Measurements from ENCODE around the gene PLET1.
A peak's percentile ranks its signal among the peaks of the same experiment; 100 is the strongest.

Gene PLET1

DNA sequence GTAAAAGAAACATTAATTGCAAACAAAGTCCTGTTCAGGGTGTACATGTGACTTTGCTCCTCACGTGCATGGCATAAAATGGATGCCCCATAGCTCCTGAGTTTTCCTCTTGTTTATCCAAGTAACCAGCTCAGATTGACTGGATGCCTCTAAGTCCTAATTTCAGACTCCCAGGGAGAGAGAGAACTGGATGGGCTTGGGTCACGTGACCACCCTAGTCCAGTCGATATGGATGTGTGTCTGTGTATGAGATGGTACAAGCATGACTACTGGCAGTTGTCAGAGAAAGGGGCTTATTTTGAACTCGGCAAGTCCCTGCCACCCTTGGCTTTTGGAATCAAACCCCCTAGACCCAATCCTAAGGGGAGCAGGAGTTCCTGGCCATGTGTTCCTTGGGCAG, 35.4 kb upstream of the PLET1 start:
- Histone ChIP-seq H3K9me3 (ENCODE audit: control insufficient read depth, insufficient read depth, low read depth, low read length) (no peaks in the 10 kb centered on the region), H3K36me3 (ENCODE audit: control insufficient read depth, insufficient read depth, low read length) (no peaks in the 10 kb centered on the region), H3K9ac (ENCODE audit: low read length) (no peak overlapping the region), H3K27ac (ENCODE audit: low read depth, low read length) (no peak overlapping the region), H3K27me3 (ENCODE audit: control insufficient read depth, insufficient read depth, low read length) (peaks cover 9% of the 10 kb centered on the region), H3K4me1 (ENCODE audit: control insufficient read depth, insufficient read depth, low read length) (peaks cover 18% of the 10 kb centered on the region), H3K4me3 (ENCODE audit: low read depth, low read length) (no peak overlapping the region)

DNA sequence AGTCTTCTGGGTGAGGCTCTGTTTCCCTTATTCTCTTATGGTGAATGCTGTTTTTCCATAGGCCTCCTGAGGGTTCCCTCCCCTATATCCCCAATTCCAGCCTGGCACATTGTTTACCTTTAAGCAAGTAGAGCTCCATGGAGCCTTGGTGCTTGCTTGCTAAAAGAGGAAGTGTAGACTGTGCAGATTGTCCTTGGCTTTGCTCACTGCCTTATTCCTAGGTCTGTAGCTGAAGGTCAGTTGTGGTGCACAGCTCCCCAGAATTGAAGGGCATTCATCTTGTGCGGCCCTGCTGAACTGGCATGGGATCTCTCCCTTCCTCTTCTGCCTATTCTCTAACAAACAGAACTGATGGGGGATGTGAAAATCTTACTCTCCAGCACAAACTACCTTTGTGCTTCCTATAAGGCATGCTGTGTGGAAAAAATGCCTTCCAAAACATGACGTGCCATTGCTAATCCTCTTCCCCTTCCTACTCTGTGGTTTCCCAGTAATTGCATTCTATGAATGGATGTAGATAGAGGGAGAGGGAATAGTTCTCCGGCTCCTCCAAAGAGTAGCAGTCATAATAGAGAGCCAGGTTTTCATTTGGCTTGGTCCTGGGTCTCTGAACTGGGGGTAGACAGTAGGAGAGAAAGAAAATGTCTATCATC, 34.2 kb upstream of the PLET1 start:
- Histone ChIP-seq H3K4me1 (ENCODE audit: control insufficient read depth, insufficient read depth, low read length) (peaks cover 15% of the 10 kb centered on the region), H3K9me3 (ENCODE audit: control insufficient read depth, insufficient read depth, low read depth, low read length) (no peaks in the 10 kb centered on the region), H3K27me3 (ENCODE audit: control insufficient read depth, insufficient read depth, low read length) (peaks cover 17% of the 10 kb centered on the region), H3K27ac (ENCODE audit: low read depth, low read length) (no peak overlapping the region), H3K9ac (ENCODE audit: low read length) (no peak overlapping the region), H3K36me3 (ENCODE audit: control insufficient read depth, insufficient read depth, low read length) (no peaks in the 10 kb centered on the region), H3K4me3 (ENCODE audit: low read depth, low read length) (no peak overlapping the region)

DNA sequence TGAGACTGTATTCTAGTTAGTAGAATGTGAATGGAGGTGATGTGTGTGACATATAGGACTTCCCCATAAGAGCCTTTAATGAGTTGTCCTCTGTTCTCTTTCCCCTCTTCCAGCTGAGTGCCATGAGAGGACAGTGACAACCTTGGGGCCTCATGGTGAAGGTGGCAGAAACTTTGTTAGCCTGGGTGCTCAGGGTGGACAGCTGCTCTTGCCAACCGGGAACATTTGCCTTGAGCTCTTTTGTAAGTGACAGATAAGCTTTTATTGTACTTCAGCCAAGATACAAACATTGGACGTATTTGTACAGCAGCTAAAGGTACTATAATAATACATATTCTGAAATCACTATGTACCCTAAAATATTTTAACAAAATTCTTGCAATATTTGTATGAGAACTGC, 33.0 kb upstream of the PLET1 start:
- no peaks in the 10 kb centered on the region for H3K36me3 ChIP-seq (ENCODE audit: control insufficient read depth, insufficient read depth, low read length)
- H3K4me3 ChIP-seq (ENCODE audit: low read depth, low read length), result no peak overlapping the region
- H3K27me3 ChIP-seq (ENCODE audit: control insufficient read depth, insufficient read depth, low read length), result peaks cover 27% of the 10 kb centered on the region
- no peaks in the 10 kb centered on the region for H3K9me3 ChIP-seq (ENCODE audit: control insufficient read depth, insufficient read depth, low read depth, low read length)
- no peak overlapping the region for H3K9ac ChIP-seq (ENCODE audit: low read length)
- no peak overlapping the region for H3K27ac ChIP-seq (ENCODE audit: low read depth, low read length)
- H3K4me1 ChIP-seq (ENCODE audit: control insufficient read depth, insufficient read depth, low read length), result peaks cover 13% of the 10 kb centered on the region

DNA sequence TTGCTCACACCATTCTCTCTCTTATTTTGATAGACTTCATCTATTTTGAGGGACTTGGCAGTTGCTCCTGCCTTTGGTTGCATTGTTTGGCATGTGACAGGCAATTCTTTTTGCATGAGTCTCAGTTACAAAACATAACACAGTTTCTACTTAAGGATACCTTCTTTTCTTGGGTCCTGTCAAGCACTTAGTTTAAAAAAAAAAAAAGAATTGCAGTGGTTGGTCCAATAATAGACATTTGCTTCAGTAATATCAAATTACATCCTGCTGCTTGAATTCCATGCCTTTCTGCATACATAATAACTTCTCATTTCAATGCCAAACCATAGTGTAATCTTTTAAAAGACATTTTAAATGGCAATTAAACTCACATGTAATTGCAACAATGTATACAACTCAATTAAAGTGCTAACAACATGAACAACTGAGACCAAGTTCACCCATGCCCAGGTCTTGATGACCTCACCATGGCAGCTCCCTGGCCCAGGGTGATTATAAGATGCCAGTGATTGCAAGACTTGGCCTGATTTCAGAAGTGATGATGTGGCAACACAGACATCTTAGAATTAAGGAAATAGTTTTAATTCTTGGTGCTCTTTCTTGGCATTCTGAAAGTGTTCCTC, 32.2 kb upstream of the PLET1 start:
- Histone ChIP-seq H3K4me1 (ENCODE audit: control insufficient read depth, insufficient read depth, low read length) (peaks cover 9% of the 10 kb centered on the region), H3K27me3 (ENCODE audit: control insufficient read depth, insufficient read depth, low read length) (peaks cover 32% of the 10 kb centered on the region), H3K27ac (ENCODE audit: low read depth, low read length) (no peak overlapping the region), H3K36me3 (ENCODE audit: control insufficient read depth, insufficient read depth, low read length) (no peaks in the 10 kb centered on the region), H3K9ac (ENCODE audit: low read length) (no peak overlapping the region), H3K9me3 (ENCODE audit: control insufficient read depth, insufficient read depth, low read depth, low read length) (no peaks in the 10 kb centered on the region), H3K4me3 (ENCODE audit: low read depth, low read length) (no peak overlapping the region)

DNA sequence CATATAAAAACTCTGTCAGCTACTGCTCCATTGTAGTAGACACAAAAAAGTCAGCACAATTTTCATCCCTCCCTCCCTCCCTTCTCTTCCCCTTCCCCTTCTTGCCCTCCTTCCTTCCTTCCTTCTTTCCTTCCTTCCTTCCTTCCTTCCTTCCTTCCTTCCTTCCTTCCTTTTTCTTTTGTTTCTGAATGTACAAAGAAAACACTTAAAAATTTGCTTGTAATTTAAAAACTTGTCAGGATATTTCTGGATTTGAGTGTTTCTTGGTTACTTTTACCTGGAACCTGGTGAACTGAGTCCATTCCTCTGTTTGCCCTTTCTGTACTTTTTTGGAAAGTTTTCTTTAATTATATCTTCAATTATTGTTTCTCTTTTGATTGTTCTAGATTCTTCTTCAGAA, 31.5 kb upstream of the PLET1 start:
- no peak overlapping the region for H3K9ac ChIP-seq (ENCODE audit: low read length)
- H3K4me3 ChIP-seq (ENCODE audit: low read depth, low read length), result no peak overlapping the region
- H3K36me3 ChIP-seq (ENCODE audit: control insufficient read depth, insufficient read depth, low read length), result no peaks in the 10 kb centered on the region
- no peaks in the 10 kb centered on the region for H3K9me3 ChIP-seq (ENCODE audit: control insufficient read depth, insufficient read depth, low read depth, low read length)
- peaks cover 35% of the 10 kb centered on the region for H3K27me3 ChIP-seq (ENCODE audit: control insufficient read depth, insufficient read depth, low read length)
- no peak overlapping the region for H3K27ac ChIP-seq (ENCODE audit: low read depth, low read length)
- H3K4me1 ChIP-seq (ENCODE audit: control insufficient read depth, insufficient read depth, low read length), result peaks cover 9% of the 10 kb centered on the region

DNA sequence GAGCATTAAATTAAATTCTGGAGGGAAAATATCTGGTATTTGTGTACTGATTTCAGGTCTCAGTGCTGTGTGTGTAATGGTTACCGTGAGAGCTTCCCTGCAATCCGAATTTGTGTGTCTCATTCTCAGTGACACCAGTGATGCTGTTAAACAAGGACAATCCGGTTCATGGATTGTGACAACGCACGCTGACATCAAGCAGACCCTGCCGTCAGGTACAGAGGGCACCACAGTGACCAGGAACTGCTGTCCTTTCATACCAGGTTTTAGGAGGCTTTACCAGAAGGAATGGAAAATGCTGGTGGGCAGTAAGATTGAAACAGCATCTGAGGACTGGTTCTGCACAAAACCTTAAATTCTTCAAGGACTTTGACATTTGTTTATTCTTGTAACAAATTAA, 30.5 kb upstream of the PLET1 start:
- H3K4me1 ChIP-seq (ENCODE audit: control insufficient read depth, insufficient read depth, low read length), result peaks cover 9% of the 10 kb centered on the region
- H3K9ac ChIP-seq (ENCODE audit: low read length), result no peak overlapping the region
- no peak overlapping the region for H3K27ac ChIP-seq (ENCODE audit: low read depth, low read length)
- no peaks in the 10 kb centered on the region for H3K36me3 ChIP-seq (ENCODE audit: control insufficient read depth, insufficient read depth, low read length)
- no peak overlapping the region for H3K4me3 ChIP-seq (ENCODE audit: low read depth, low read length)
- no peaks in the 10 kb centered on the region for H3K9me3 ChIP-seq (ENCODE audit: control insufficient read depth, insufficient read depth, low read depth, low read length)
- H3K27me3 ChIP-seq (ENCODE audit: control insufficient read depth, insufficient read depth, low read length), result peaks cover 35% of the 10 kb centered on the region

DNA sequence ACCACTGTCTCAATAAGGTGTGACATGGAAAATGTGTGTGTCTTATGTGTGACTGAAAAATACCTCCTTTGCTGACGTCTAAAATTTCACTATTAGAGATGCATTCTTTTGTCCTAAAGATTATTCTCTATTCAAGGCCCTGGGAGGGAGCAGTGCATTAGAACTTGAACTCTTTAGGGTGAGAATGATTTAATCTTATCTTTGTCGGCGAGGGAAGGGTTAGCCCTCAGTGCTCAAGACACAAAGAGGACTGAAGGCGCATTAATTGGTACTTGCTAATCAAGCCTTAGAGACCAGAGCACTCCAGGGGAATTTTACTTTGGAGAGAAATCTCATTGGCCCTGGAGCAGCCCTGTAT, 29.8 kb upstream of the PLET1 start:
- no peak overlapping the region for H3K9ac ChIP-seq (ENCODE audit: low read length)
- H3K4me1 ChIP-seq (ENCODE audit: control insufficient read depth, insufficient read depth, low read length), result peaks cover 9% of the 10 kb centered on the region
- no peak overlapping the region for H3K27ac ChIP-seq (ENCODE audit: low read depth, low read length)

DNA sequence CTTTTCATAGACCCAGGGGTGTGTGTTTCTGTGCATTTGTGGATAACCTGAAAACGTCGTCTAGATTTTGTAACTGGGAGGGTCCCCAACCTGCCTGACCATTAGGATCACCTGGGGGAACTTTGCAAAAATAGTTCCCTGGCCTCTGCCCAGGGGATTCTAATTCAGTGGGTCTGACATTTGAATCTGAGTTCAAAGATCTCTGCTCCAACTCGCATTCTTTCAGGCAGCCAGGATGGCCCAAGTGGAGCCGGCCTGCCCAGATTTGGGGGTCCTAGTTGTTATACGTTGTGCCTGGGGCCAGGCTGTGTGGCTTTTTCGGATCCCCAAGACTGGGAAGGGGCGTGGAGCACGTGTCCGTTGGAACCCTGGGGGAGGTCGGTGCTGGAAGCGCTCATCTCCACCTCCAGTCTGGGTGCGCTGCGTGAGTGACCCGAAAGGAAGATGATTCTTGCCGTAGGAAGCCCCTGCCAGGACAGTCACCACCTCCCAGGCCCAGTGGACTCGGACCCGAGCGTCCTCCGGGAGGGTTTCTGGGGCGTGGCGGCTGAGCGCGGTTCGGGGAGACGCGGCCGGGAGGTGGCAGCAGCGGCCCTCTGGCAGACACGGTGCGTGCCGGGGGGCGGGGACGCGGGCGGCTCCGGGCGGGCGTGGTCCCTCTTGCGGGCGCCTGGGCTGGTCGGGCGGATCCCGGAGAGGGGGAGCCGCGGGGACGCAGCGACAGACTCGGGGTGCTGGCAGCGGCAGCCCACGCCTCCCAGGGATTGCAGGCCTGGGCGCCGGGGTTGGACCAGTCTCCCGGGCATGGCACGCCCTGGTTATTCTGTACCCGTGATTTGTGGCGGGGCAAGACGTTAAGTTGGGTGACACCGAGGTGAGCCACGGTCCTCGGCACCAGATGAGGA, 29.2 kb upstream of the PLET1 start:
- Histone ChIP-seq H3K36me3 (ENCODE audit: control insufficient read depth, insufficient read depth, low read length) (no peaks in the 10 kb centered on the region), H3K4me3 (ENCODE audit: low read depth, low read length) (peak overlapping the region; percentile 78), H3K9me3 (ENCODE audit: control insufficient read depth, insufficient read depth, low read depth, low read length) (no peaks in the 10 kb centered on the region), H3K9ac (ENCODE audit: low read length) (peak overlapping the region; percentile 63), H3K27me3 (ENCODE audit: control insufficient read depth, insufficient read depth, low read length) (peaks cover 35% of the 10 kb centered on the region), H3K27ac (ENCODE audit: low read depth, low read length) (no peak overlapping the region), H3K4me1 (ENCODE audit: control insufficient read depth, insufficient read depth, low read length) (peaks cover 9% of the 10 kb centered on the region)

More for the DNA sequence above, 29.8 kb upstream of the PLET1 start:
- H3K4me3 ChIP-seq (ENCODE audit: low read depth, low read length), result peak overlapping the region; percentile 78
- no peaks in the 10 kb centered on the region for H3K9me3 ChIP-seq (ENCODE audit: control insufficient read depth, insufficient read depth, low read depth, low read length)
- no peaks in the 10 kb centered on the region for H3K36me3 ChIP-seq (ENCODE audit: control insufficient read depth, insufficient read depth, low read length)
- H3K27me3 ChIP-seq (ENCODE audit: control insufficient read depth, insufficient read depth, low read length), result peaks cover 35% of the 10 kb centered on the region

DNA sequence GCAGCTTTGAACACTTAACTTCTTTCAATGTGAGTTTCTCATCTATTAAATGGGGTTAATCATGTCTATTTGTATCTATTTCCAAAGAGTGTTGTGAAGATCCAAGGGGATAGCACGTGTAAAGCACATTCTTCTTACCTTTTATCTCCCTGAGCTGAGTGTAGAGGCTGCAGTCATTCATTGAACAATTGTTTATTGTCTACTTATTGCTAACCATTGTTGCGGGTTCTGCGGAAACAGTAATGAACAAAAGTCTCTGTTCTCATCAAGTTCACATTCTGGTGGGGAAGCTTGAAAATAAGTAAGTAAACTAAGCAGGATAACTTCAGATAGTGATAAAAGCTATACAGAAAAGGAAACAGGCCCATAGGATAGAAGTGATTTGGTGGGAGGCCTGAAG, 27.4 kb upstream of the PLET1 start:
- H3K9me3 ChIP-seq (ENCODE audit: control insufficient read depth, insufficient read depth, low read depth, low read length), result no peaks in the 10 kb centered on the region
- no peaks in the 10 kb centered on the region for H3K36me3 ChIP-seq (ENCODE audit: control insufficient read depth, insufficient read depth, low read length)
- H3K4me1 ChIP-seq (ENCODE audit: control insufficient read depth, insufficient read depth, low read length), result peaks cover 9% of the 10 kb centered on the region
- H3K27me3 ChIP-seq (ENCODE audit: control insufficient read depth, insufficient read depth, low read length), result peaks cover 35% of the 10 kb centered on the region
- no peak overlapping the region for H3K27ac ChIP-seq (ENCODE audit: low read depth, low read length)
- H3K9ac ChIP-seq (ENCODE audit: low read length), result no peak overlapping the region
- H3K4me3 ChIP-seq (ENCODE audit: low read depth, low read length), result no peak overlapping the region

DNA sequence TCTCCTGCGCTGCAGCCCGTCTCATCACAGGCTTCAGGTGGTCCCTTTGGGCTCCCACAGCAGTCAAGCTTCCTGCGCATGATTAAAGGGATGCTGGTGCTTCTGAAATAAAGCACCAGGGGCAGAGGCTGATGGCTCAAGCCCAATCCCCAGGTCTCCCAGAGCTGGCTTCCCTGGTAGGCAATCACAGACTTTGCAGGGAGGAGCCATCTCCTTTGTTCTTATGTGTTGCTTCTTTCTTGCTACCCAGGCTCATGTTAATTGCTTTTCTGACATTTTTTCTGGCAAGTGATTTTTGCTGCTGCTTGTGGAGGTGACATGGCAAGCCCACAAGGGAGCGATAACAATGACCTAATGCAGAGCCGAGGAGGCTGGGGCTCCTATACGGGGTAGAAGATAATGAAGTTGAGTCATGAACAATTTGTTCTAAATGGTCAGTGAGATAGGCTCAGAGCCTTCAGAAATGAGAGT, 25.2 kb upstream of the PLET1 start:
- Histone ChIP-seq H3K4me1 (ENCODE audit: control insufficient read depth, insufficient read depth, low read length) (peaks cover 9% of the 10 kb centered on the region), H3K27ac (ENCODE audit: low read depth, low read length) (no peak overlapping the region), H3K9ac (ENCODE audit: low read length) (no peak overlapping the region), H3K4me3 (ENCODE audit: low read depth, low read length) (no peak overlapping the region), H3K27me3 (ENCODE audit: control insufficient read depth, insufficient read depth, low read length) (peaks cover 24% of the 10 kb centered on the region), H3K36me3 (ENCODE audit: control insufficient read depth, insufficient read depth, low read length) (no peaks in the 10 kb centered on the region), H3K9me3 (ENCODE audit: control insufficient read depth, insufficient read depth, low read depth, low read length) (no peaks in the 10 kb centered on the region)

DNA sequence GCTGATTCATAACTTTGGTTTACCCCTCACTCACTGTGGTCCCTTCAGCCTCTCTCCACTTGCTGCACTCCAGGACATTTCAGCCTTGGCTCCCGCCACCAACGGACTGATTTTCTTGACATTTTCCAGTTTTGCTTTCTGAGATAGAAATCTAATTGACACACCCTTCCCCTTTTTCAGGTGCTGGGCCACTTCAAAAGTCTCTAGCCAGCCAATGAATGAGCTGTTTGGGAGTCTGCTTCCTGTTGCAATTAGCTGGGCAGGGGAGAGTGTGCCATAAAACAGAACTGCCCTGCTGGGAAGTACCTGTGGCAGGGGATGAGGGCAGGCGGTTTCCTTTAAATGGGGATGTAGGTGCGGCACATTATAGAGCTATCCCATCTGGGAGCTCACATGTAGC, 21.1 kb upstream of the PLET1 start:
- no peaks in the 10 kb centered on the region for H3K36me3 ChIP-seq (ENCODE audit: control insufficient read depth, insufficient read depth, low read length)
- H3K4me1 ChIP-seq (ENCODE audit: control insufficient read depth, insufficient read depth, low read length), result peaks cover 4% of the 10 kb centered on the region; the same call in 1 of the 2 replicates
- H3K4me3 ChIP-seq (ENCODE audit: low read depth, low read length), result no peak overlapping the region
- no peak overlapping the region for H3K9ac ChIP-seq (ENCODE audit: low read length)
- H3K9me3 ChIP-seq (ENCODE audit: control insufficient read depth, insufficient read depth, low read depth, low read length), result no peaks in the 10 kb centered on the region
- no peaks in the 10 kb centered on the region; the same call in 1 of the 2 replicates for H3K27me3 ChIP-seq (ENCODE audit: control insufficient read depth, insufficient read depth, low read length)
- H3K27ac ChIP-seq (ENCODE audit: low read depth, low read length), result no peak overlapping the region
